ENCODE results near the gene MMS22L.

The MMS22L gene

DNA sequence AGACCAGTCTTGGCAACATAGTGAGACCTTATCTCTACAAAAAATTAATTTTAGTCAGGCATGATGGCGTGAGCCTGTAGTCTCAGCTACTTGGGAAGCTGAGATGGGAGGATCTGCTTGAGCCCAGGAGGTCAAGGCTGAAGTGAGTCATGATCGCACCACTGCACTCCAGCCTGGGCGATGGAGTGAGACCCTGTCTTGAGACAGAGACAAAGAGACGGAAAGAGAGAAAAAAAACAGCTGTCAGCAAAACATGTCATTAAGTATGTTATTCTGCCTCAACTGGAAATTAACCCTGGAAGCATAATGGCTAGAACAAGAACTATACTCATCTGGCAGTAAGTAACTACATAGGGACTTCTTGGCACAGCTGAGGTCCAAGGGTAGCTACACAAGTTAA lies 7.2 kb downstream of the MMS22L start:
- TF ChIP-seq FOXP2 (optimal IDR thresholded peaks at IDR 0.05; ENCODE audit: borderline replicate concordance, extremely low read depth, extremely low read length, insufficient read depth): no peak
- TF ChIP-seq REST (IDR thresholded peaks at IDR 0.05; ENCODE audit: insufficient read depth in 1 of 2, low read depth in 2 of 2, low read length in 2 of 2): no peak
- no peak for TF ChIP-seq SIN3A (IDR thresholded peaks at IDR 0.05; ENCODE audit: borderline replicate concordance, insufficient read depth, low read length)
- TF ChIP-seq POLR2AphosphoS5 (IDR thresholded peaks at IDR 0.05; ENCODE audit: low read depth, low read length): no peak
- TF ChIP-seq TAF1 (IDR thresholded peaks at IDR 0.05; ENCODE audit: borderline replicate concordance, insufficient read depth, low read length): no peak

DNA sequence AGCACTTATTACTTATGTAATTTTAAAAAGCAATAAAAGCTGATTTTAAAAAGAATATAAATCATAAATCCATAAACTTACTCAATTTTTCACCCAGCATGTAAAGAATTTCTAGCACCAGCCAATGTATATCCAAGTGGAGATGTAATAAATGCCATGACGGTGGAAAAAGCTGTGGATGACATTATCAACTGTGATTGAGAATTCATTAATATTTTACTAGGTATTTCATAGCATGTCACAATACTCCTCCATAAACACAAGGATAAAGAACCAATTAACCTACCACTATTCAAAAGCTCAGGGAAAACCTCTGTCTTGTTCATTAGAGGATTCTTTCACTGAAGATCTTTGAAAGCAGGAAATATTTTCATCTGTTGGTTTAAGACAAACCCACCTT lies 13.2 kb downstream of the MMS22L start:
- TF ChIP-seq SIN3A (IDR thresholded peaks at IDR 0.05; ENCODE audit: borderline replicate concordance, insufficient read depth, low read length) (no peak), REST (IDR thresholded peaks at IDR 0.05; ENCODE audit: insufficient read depth in 1 of 2, low read depth in 2 of 2, low read length in 2 of 2) (no peak), TAF1 (IDR thresholded peaks at IDR 0.05; ENCODE audit: borderline replicate concordance, insufficient read depth, low read length) (no peak), FOXP2 (optimal IDR thresholded peaks at IDR 0.05; ENCODE audit: borderline replicate concordance, extremely low read depth, extremely low read length, insufficient read depth) (no peak), POLR2AphosphoS5 (IDR thresholded peaks at IDR 0.05; ENCODE audit: low read depth, low read length) (no peak)

GRCh38 chr6:97262676-97263075 lies 20.3 kb downstream of the MMS22L start:
- no peak for TF ChIP-seq POLR2AphosphoS5 (IDR thresholded peaks at IDR 0.05; ENCODE audit: low read depth, low read length)
- TF ChIP-seq REST (IDR thresholded peaks at IDR 0.05; ENCODE audit: insufficient read depth in 1 of 2, low read depth in 2 of 2, low read length in 2 of 2): no peak
- no peak for TF ChIP-seq TAF1 (IDR thresholded peaks at IDR 0.05; ENCODE audit: borderline replicate concordance, insufficient read depth, low read length)
- TF ChIP-seq SIN3A (IDR thresholded peaks at IDR 0.05; ENCODE audit: borderline replicate concordance, insufficient read depth, low read length): no peak
- TF ChIP-seq FOXP2 (optimal IDR thresholded peaks at IDR 0.05; ENCODE audit: borderline replicate concordance, extremely low read depth, extremely low read length, insufficient read depth): no peak

DNA sequence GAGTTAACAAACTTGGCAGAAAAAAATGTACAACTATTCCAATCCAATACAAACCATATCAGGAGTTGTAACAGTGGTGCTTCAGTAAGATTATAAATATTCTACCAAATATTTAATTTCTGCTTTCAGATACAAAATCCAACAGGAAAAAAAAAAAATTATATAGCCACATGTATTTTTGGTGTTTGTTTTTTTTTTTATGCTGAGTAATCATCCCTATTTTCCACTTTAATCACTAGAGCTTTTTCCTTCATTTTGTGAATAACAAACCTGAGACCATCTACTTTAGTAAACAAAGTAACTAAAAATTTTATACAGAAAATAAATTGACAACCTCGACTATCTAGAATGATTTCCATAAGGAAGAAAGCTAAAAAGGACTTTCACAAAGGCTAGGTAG lies 36.2 kb downstream of the MMS22L start:
- TF ChIP-seq SIN3A (IDR thresholded peaks at IDR 0.05; ENCODE audit: borderline replicate concordance, insufficient read depth, low read length): no peak
- TF ChIP-seq TAF1 (IDR thresholded peaks at IDR 0.05; ENCODE audit: borderline replicate concordance, insufficient read depth, low read length): no peak
- TF ChIP-seq FOXP2 (optimal IDR thresholded peaks at IDR 0.05; ENCODE audit: borderline replicate concordance, extremely low read depth, extremely low read length, insufficient read depth): no peak
- TF ChIP-seq POLR2AphosphoS5 (IDR thresholded peaks at IDR 0.05; ENCODE audit: low read depth, low read length): no peak
- no peak for TF ChIP-seq REST (IDR thresholded peaks at IDR 0.05; ENCODE audit: insufficient read depth in 1 of 2, low read depth in 2 of 2, low read length in 2 of 2)

DNA sequence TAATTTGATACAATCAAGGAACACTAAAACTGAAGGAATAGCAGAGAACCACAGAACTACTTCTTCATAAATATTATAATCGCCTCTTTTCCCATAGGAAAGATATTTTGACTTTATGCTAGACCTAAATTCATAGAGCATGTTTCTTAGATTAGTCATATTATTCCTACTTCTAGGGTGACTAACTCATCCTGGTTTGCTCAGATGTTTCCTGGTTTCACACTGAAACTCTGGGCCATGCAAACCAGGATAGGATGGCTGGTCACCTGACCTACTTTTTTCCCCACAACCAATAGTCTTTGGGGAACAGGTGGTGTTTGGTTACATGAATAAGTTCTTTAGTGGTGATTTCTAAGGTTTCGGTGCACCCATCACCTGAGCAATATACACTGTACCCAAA lies 42.8 kb downstream of the MMS22L start:
- TF ChIP-seq SIN3A (IDR thresholded peaks at IDR 0.05; ENCODE audit: borderline replicate concordance, insufficient read depth, low read length) (no peak), POLR2AphosphoS5 (IDR thresholded peaks at IDR 0.05; ENCODE audit: low read depth, low read length) (no peak), FOXP2 (optimal IDR thresholded peaks at IDR 0.05; ENCODE audit: borderline replicate concordance, extremely low read depth, extremely low read length, insufficient read depth) (no peak), REST (IDR thresholded peaks at IDR 0.05; ENCODE audit: insufficient read depth in 1 of 2, low read depth in 2 of 2, low read length in 2 of 2) (no peak), TAF1 (IDR thresholded peaks at IDR 0.05; ENCODE audit: borderline replicate concordance, insufficient read depth, low read length) (no peak)

Data from PFSK-1 (cell line).